WTC11 (cell line): Measurements from ENCODE around the gene CPB2.

ENCODE experiments used
- ATF2 ChIP-seq: sonication (generic); formaldehyde crosslinking; IDR thresholded peaks from 2 replicates; pipeline ENCODE4 v1.8.1; 2022; ENCODE audit warnings: low read depth, missing genetic modification reagents, borderline replicate concordance
- CTCF ChIP-seq: fragments of 200-600 bp; IDR thresholded peaks from 2 replicates; pipeline ENCODE4 v1.8.0; 2022; ENCODE audit warnings: antibody characterized with exemption
- E2F4 ChIP-seq: sonication (generic); formaldehyde crosslinking; IDR thresholded peaks from 2 replicates; pipeline ENCODE4 v1.8.1; 2022; ENCODE audit warnings: low read depth, mild to moderate bottlenecking, moderate library complexity, missing genetic modification reagents, borderline replicate concordance
- NFYB ChIP-seq: sonication (generic); formaldehyde crosslinking; conservative IDR thresholded peaks from 2 replicates; pipeline ENCODE4 v1.8.0; 2022; ENCODE audit warnings: low read depth, missing genetic modification reagents
- NR1H2 ChIP-seq: sonication (generic); formaldehyde crosslinking; IDR thresholded peaks from 2 replicates; pipeline ENCODE4 v1.9.0; 2021; ENCODE audit warnings: mild to moderate bottlenecking, moderate library complexity, missing genetic modification reagents
- TEAD4 ChIP-seq: sonication (generic); formaldehyde crosslinking; IDR thresholded peaks from 2 replicates; pipeline ENCODE4 v1.8.0; 2022; ENCODE audit warnings: mild to moderate bottlenecking, missing genetic modification reagents
- ZBTB21 ChIP-seq: sonication (generic); formaldehyde crosslinking; IDR thresholded peaks from 2 replicates; pipeline ENCODE4 v1.8.1; 2023; ENCODE audit warnings: mild to moderate bottlenecking, missing genetic modification reagents, borderline replicate concordance
- ZBTB43 ChIP-seq: sonication (generic); formaldehyde crosslinking; IDR thresholded peaks from 2 replicates; pipeline ENCODE4 v1.8.1; 2023; ENCODE audit warnings: mild to moderate bottlenecking, missing genetic modification reagents
- ZNF416 ChIP-seq: fragments of 250-450 bp; sonication (Bioruptor Pico); IDR thresholded peaks from 2 replicates; pipeline ENCODE4 v1.9.0; 2021; ENCODE audit warnings: mild to moderate bottlenecking, inconsistent platforms

GRCh38 chr13:46109451-46109850 is 4.6 kb upstream of the CPB2 start:
- TF ChIP-seq CTCF (no peak), ZBTB43 (CRISPR knock-in tag) (no peak), ATF2 (no peak), NFYB (no peak), E2F4 (CRISPR knock-in tag) (no peak), NR1H2 (no peak), ZNF416 (CRISPR knock-in tag) (no peak), TEAD4 (no peak), ZBTB21 (CRISPR knock-in tag) (no peak)
